ENCODE measurements around the gene VRK1. TPM values are rescaled to one million over a fixed set of nuclear protein-coding genes. Genes with fewer than 3 reads are reported as not detected.

Gene VRK1
- total and polyA plus RNA-seq, 2 donors (not counting 1 experiment from before 2014, with no cell fraction given), result 10.3 to 28.2 TPM

DNA sequence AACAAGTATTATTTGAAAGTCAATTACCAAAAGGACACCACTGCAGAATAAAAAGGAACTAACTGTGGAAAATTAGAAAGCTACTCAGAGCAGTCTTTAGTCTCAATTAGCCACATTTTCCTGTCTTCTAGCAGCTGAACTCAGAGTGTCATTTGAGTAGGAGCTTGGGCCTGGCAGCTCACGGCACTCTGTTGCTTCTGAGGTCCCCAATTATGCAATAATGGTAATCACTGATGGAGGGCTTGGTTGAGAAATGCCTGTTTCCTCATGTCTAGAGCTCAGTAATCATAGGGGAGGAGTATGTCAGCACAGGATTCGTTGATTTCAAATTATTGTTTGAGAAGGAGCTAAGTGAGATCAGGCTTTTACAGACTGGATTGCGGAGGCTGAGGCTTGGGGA lies 108.6 kb downstream of the VRK1 start:
- Histone ChIP-seq H3K9me3 (ENCODE audit: control extremely low read depth in 1 of 3, control insufficient read depth in 2 of 3, insufficient read depth in 1 of 3, low read length in 2 of 3) (peaks cover 0 to 14% (median 7%) of the 10 kb centered on the region in 3 donors), H2AFZ (ENCODE audit: insufficient read depth, low read depth, low read length, poor library complexity, severe bottlenecking) (no peak overlapping the region), H3K4me3 (ENCODE audit: control extremely low read depth in 1 of 5, extremely low read depth in 1 of 5, insufficient read depth in 1 of 5, low read depth in 2 of 5, low read length in 4 of 5) (no peak overlapping the region), H3K36me3 (replicated peaks in 1 of 2; ENCODE audit: control extremely low read depth in 1 of 2, control insufficient read depth in 1 of 2, extremely low read depth in 1 of 2, insufficient read depth in 2 of 2, low read length in 1 of 2) (no peaks in the 10 kb centered on the region), H3K27ac (ENCODE audit: low read length in 2 of 2) (no peak overlapping the region), H3K4me2 (replicated peaks; ENCODE audit: low read depth, low read length, poor library complexity, severe bottlenecking) (no peak overlapping the region), H3K27me3 (replicated peaks in 1 of 4; ENCODE audit: control extremely low read depth in 1 of 4, control insufficient read depth in 3 of 4, insufficient read depth in 4 of 4, low read length in 3 of 4) (no peaks in the 10 kb centered on the region), H4K20me1 (ENCODE audit: control insufficient read depth, insufficient read depth, low read length, poor library complexity, severe bottlenecking) (no peaks in the 10 kb centered on the region), H3K4me1 (ENCODE audit: control insufficient read depth in 2 of 2, insufficient read depth in 2 of 2, low read length in 2 of 2) (peaks cover 5 to 11% of the 10 kb centered on the region in 2 donors), H3K9ac (ENCODE audit: low read length) (no peak overlapping the region), H3K79me2 (ENCODE audit: control insufficient read depth, insufficient read depth, low read length) (no peaks in the 10 kb centered on the region)
- no peaks in the 10 kb centered on the region for H3K27me3 Mint-ChIP-seq
- no peak overlapping the region for H3K4me3 Mint-ChIP-seq
- H3K9me3 Mint-ChIP-seq (ENCODE audit: insufficient read depth), result peaks cover 11% of the 10 kb centered on the region
- DNase-seq (no peak), ATAC-seq (ENCODE audit: low read depth) (no peak)
- intact Hi-C loops (cut with micrococcal nuclease), result no loop called here
- peaks cover 29% of the 10 kb centered on the region for H3K4me1 Mint-ChIP-seq
- H3K27ac Mint-ChIP-seq, result no peak overlapping the region
- 81% methylated on average over 2 of the region's 3 CpGs for WGBS (ENCODE audit: insufficient coverage)
- ChIA-PET CTCF (no interaction called here), POLR2A (no interaction called here)
- TF ChIP-seq, protein P1, sequence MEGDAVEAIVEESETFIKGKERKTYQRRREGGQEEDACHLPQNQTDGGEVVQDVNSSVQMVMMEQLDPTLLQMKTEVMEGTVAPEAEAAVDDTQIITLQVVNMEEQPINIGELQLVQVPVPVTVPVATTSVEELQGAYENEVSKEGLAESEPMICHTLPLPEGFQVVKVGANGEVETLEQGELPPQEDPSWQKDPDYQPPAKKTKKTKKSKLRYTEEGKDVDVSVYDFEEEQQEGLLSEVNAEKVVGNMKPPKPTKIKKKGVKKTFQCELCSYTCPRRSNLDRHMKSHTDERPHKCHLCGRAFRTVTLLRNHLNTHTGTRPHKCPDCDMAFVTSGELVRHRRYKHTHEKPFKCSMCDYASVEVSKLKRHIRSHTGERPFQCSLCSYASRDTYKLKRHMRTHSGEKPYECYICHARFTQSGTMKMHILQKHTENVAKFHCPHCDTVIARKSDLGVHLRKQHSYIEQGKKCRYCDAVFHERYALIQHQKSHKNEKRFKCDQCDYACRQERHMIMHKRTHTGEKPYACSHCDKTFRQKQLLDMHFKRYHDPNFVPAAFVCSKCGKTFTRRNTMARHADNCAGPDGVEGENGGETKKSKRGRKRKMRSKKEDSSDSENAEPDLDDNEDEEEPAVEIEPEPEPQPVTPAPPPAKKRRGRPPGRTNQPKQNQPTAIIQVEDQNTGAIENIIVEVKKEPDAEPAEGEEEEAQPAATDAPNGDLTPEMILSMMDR (IDR thresholded peaks at IDR 0.05), result no peak
- no peak for TF ChIP-seq EZH2 (IDR thresholded peaks at IDR 0.05; ENCODE audit: borderline replicate concordance, insufficient read depth, low read depth, low read length, poor library complexity, severe bottlenecking)

DNA sequence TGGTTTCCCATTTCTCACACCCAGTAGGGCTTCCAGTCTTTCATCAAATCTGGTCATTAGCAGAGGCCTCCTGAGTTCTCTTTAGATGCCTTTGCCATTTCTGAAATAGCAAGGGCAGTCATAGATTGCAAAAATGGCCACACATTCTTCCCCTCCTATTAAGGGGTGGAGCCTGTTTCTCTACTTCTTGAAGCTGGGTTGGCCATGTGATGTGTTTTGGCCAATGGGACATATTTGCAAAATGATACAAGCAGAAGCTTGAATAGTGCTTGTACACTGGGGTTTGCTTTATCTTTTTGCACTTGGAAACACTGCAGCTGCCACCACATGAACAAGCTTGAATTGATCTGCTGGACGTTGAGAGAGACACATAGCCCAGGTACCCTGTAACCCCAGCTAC lies 109.3 kb downstream of the VRK1 start:
- no peak overlapping the region for H3K4me3 Mint-ChIP-seq
- no peak for TF ChIP-seq EZH2 (IDR thresholded peaks at IDR 0.05; ENCODE audit: borderline replicate concordance, insufficient read depth, low read depth, low read length, poor library complexity, severe bottlenecking)
- TF ChIP-seq, protein P1 (IDR thresholded peaks at IDR 0.05), result no peak
- no peaks in the 10 kb centered on the region for H3K36me3 ChIP-seq (replicated peaks in 1 of 2; ENCODE audit: control extremely low read depth in 1 of 2, control insufficient read depth in 1 of 2, extremely low read depth in 1 of 2, insufficient read depth in 2 of 2, low read length in 1 of 2)
- H3K4me2 ChIP-seq (replicated peaks; ENCODE audit: low read depth, low read length, poor library complexity, severe bottlenecking), result no peak overlapping the region
- H3K4me3 ChIP-seq (ENCODE audit: control extremely low read depth in 1 of 5, extremely low read depth in 1 of 5, insufficient read depth in 1 of 5, low read depth in 2 of 5, low read length in 4 of 5), result no peak overlapping the region
- ChIA-PET CTCF (no interaction called here), POLR2A (no interaction called here)
- peaks cover 5 to 11% of the 10 kb centered on the region in 2 donors for H3K4me1 ChIP-seq (ENCODE audit: control insufficient read depth in 2 of 2, insufficient read depth in 2 of 2, low read length in 2 of 2)
- intact Hi-C loops (cut with micrococcal nuclease), result no loop called here
- H3K9me3 ChIP-seq (ENCODE audit: control extremely low read depth in 1 of 3, control insufficient read depth in 2 of 3, insufficient read depth in 1 of 3, low read length in 2 of 3), result peaks cover 0 to 14% (median 7%) of the 10 kb centered on the region in 3 donors
- WGBS (ENCODE audit: insufficient coverage), result 100% methylated on average over 1 of the region's 1 CpG
- peaks cover 23% of the 10 kb centered on the region for H3K4me1 Mint-ChIP-seq
- no peak overlapping the region for H3K27ac Mint-ChIP-seq
- H3K9ac ChIP-seq (ENCODE audit: low read length), result no peak overlapping the region
- no peaks in the 10 kb centered on the region for H3K79me2 ChIP-seq (ENCODE audit: control insufficient read depth, insufficient read depth, low read length)
- no peaks in the 10 kb centered on the region for H3K27me3 Mint-ChIP-seq
- DNase-seq (no peak), ATAC-seq (ENCODE audit: low read depth) (no peak)
- no peak overlapping the region for H3K27ac ChIP-seq (ENCODE audit: low read length in 2 of 2)
- no peaks in the 10 kb centered on the region for H3K27me3 ChIP-seq (replicated peaks in 1 of 4; ENCODE audit: control extremely low read depth in 1 of 4, control insufficient read depth in 3 of 4, insufficient read depth in 4 of 4, low read length in 3 of 4)
- no peak overlapping the region for H2AFZ ChIP-seq (ENCODE audit: insufficient read depth, low read depth, low read length, poor library complexity, severe bottlenecking)
- no peaks in the 10 kb centered on the region for H4K20me1 ChIP-seq (ENCODE audit: control insufficient read depth, insufficient read depth, low read length, poor library complexity, severe bottlenecking)
- H3K9me3 Mint-ChIP-seq (ENCODE audit: insufficient read depth), result peaks cover 11% of the 10 kb centered on the region
